ENCODE data around the gene RNU1-4. TPM values are rescaled to one million over a fixed set of nuclear protein-coding genes. Genes with fewer than 3 reads are reported as not detected.

The RNU1-4 gene
- under 0.01 TPM in 2 replicates for total RNA-seq

DNA sequence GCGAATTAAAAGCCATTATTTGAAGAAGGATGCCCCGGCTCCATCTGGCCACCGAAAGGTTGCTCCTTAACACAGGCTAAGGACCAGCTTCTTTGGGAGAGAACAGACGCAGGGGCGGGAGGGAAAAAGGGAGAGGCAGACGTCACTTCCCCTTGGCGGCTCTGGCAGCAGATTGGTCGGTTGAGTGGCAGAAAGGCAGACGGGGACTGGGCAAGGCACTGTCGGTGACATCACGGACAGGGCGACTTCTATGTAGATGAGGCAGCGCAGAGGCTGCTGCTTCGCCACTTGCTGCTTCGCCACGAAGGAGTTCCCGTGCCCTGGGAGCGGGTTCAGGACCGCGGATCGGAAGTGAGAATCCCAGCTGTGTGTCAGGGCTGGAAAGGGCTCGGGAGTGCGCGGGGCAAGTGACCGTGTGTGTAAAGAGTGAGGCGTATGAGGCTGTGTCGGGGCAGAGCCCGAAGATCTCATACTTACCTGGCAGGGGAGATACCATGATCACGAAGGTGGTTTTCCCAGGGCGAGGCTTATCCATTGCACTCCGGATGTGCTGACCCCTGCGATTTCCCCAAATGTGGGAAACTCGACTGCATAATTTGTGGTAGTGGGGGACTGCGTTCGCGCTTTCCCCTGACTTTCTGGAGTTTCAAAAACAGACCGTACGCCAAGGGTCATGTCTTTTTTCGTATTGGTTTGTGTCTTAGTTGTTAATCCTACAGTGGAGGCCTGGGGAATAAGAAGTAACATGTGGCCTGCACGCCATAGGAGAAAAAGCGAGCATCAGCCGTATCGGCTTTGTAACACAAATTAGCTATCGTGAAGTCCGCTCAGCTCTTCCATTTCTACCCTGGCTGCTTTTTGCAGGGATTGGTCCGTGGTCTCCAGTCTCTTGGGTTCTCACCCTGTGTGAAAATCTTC, at the start of gene RNU1-4:
RNU1-4 (plus strand) TSS at position 470 of the 918 bp plus-strand sequence.

Small RNA genes within 50 kb of the gene (small RNA-seq; reads per million reads assigned to genes)
- gene RNU1-4: not detected

Other genes starting within 250 kb of the RNU1-4 start
- gene RNU1-1, start 226.2 kb upstream of the RNU1-4 start, total RNA-seq: under 0.01 TPM in 2 replicates
- gene NBPF1, start 127.0 kb upstream of the RNU1-4 start, total RNA-seq: 18.9 and 37.3 TPM in 2 replicates
- gene RNU1-3, start 73.6 kb upstream of the RNU1-4 start, total RNA-seq: under 0.01 TPM in 2 replicates
- under 0.01 TPM in 2 replicates for gene RNU1-2, start 155.5 kb downstream of the RNU1-4 start, total RNA-seq
- gene CROCC, start 181.4 kb downstream of the RNU1-4 start, total RNA-seq: 9.4 and 17.3 TPM in 2 replicates
- gene MFAP2, start 240.1 kb downstream of the RNU1-4 start, total RNA-seq: 26.2 and 54.5 TPM in 2 replicates